BJ (cell line): Measurements from ENCODE around the gene POU5F1. TPM values are rescaled to one million over a fixed set of nuclear protein-coding genes. Genes with fewer than 3 reads are reported as not detected.

Experiments
- CTCF ChIA-PET: fragments of 350-600 bp; formaldehyde crosslinking; extraction: SDS; loops from one replicate; lab custom pipeline; 2021; ENCODE audit warnings: antibody characterized with exemption, inconsistent platforms; lab: Yijun Ruan, JAX
- POLR2A ChIA-PET: fragments of 300-600 bp; sonication (Branson Sonifier 250); formaldehyde crosslinking; extraction: SDS; loops from one replicate; lab custom pipeline; 2021; ENCODE audit warnings: antibody characterized with exemption; lab: Charles Lee
- DNase-seq: peaks from one replicate; pipeline ENCODE4 v3.0.0-alpha.2; 2011; ENCODE audit warnings: low read depth
- H3K27me3 ChIP-seq: 2 replicates; pipeline ENCODE4 v1.6.0; 2011; ENCODE audit warnings: low read length; ENCODE audit not compliant: control insufficient read depth, insufficient read depth
- H3K36me3 ChIP-seq: 2 replicates; pipeline ENCODE4 v1.5.1; 2011; ENCODE audit warnings: low read length; ENCODE audit not compliant: control insufficient read depth, insufficient read depth
- H3K4me3 ChIP-seq: 2 replicates; pipeline ENCODE4 v1.5.1; 2011; ENCODE audit warnings: low read depth, mild to moderate bottlenecking, control low read depth, low read length
- polyA plus RNA-seq: library from polyadenylated mRNA; depleted of rRNA; stranded (reverse); fragments of >200 nt; gene quantifications from 2 replicates; pipeline ENCODE4 v1.2.3, GENCODE V29; 2011
- TF ChIP-seq, protein P1 (sequence below): IDR thresholded peaks from 2 replicates; pipeline ENCODE4 v1.5.1; 2011; ENCODE audit warnings: low read depth, mild to moderate bottlenecking, control low read depth, inconsistent platforms, low read length, moderate library complexity; ENCODE audit not compliant: insufficient read depth

The POU5F1 gene
- polyA plus RNA-seq, 1 experiment = 0.22 TPM

DNA sequence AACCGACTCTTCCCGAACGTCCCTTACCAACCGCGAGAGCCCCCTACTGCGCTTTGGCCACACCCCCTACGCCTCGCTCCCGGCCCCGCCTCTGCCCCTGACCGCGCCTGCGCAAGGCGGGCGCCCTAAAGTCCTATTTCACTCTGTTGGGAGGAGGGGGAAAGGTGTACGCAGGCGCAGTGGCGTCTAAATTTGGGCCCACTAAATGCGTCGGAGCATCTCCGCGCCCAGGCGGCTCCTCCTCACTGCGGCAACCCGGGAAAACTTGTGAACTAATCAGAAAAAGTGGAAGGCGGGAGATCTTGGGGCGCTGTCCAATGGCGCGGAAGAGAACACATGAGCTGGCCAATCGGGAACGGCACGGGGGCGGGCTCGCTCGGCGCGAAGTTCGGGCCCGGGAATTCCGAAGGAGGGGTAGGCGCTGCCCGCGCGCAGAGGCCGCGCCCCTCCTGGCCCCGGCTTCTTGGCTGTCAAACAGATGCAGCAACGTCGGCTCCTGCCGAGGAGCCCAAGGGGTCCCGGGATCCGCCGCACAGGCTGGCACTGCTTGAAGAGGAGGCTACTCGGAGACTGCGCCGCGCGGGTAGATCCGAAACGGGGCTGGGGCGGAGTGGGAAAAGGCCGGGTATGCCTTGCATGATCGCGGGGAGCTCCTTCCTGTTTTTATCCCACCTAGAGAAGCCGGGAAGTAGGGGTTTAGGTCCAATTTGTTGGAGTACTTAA lies 12.2 kb downstream of the POU5F1 start, which contains the start of gene TCF19:
TCF19 (plus strand) TSS at position 450 of the 723 bp plus-strand sequence. CDS start 881 bp downstream, outside the sequence.
- TF ChIP-seq, protein P1, sequence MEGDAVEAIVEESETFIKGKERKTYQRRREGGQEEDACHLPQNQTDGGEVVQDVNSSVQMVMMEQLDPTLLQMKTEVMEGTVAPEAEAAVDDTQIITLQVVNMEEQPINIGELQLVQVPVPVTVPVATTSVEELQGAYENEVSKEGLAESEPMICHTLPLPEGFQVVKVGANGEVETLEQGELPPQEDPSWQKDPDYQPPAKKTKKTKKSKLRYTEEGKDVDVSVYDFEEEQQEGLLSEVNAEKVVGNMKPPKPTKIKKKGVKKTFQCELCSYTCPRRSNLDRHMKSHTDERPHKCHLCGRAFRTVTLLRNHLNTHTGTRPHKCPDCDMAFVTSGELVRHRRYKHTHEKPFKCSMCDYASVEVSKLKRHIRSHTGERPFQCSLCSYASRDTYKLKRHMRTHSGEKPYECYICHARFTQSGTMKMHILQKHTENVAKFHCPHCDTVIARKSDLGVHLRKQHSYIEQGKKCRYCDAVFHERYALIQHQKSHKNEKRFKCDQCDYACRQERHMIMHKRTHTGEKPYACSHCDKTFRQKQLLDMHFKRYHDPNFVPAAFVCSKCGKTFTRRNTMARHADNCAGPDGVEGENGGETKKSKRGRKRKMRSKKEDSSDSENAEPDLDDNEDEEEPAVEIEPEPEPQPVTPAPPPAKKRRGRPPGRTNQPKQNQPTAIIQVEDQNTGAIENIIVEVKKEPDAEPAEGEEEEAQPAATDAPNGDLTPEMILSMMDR = no peak
- ChIA-PET CTCF (interaction anchor here (1.0 to 1.5 kb wide), 4 partner anchors 11 to 44 kb away, joined by 3 to 5 read pairs (median 4); partner anchors contain the start of gene PSORS1C1), POLR2A (no interaction called here)
- Histone ChIP-seq H3K36me3 (peaks cover 2% of the 10 kb centered on the region; the same call in 1 of the 2 replicates), H3K27me3 (no peaks in the 10 kb centered on the region), H3K4me3 (peak within 1 kb of the TSS; percentile 81)
- DNase-seq = peak; percentile 96

DNA sequence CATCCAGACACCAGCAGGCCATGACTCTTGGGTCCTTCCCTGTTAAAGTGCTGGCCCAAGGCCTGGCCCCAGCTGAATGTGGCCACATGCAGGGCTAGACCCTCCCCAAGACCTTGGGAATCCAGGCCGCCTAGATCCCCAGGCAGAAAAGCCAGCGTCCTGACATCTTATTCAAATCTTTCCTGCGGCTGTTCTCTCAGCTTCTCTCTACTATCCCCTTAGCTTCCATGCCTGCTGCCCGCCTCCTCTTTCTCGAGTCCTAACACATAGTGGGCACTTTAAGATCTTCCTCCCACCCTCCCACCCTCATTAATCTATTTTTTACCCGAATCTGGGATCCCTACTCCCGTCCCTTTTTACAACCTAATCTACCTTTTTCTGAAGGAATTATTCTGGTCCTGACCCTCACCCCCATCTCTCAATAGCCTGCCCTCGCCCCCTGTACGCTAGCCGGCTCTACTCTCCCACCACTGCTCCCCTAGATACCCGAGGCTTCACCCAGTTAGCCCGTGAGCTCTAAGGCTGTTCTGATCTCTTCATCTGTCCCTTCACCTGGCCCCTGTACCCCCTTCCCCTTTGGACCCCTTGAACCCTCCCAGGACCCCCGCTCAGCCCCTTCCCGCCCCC lies 12.9 kb downstream of the POU5F1 start, which contains the start of gene CCHCR1:
CCHCR1 (minus strand) TSS at position 290 of the 627 bp plus-strand sequence; CDS start at position 88, 202 bp downstream.
- Histone ChIP-seq H3K27me3 (no peaks in the 10 kb centered on the region), H3K4me3 (peak within 1 kb of the TSS; percentile 81), H3K36me3 (peaks cover 2% of the 10 kb centered on the region; the same call in 1 of the 2 replicates)
- ChIA-PET POLR2A (no interaction called here), CTCF (interaction anchor here (0.6 to 1.2 kb wide), 3 partner anchors 11 to 30 kb away, joined by 3 to 4 read pairs (median 3); no protein-coding TSS in a partner anchor)
- TF ChIP-seq, protein P1 = no peak
- DNase-seq = no peak

DNA sequence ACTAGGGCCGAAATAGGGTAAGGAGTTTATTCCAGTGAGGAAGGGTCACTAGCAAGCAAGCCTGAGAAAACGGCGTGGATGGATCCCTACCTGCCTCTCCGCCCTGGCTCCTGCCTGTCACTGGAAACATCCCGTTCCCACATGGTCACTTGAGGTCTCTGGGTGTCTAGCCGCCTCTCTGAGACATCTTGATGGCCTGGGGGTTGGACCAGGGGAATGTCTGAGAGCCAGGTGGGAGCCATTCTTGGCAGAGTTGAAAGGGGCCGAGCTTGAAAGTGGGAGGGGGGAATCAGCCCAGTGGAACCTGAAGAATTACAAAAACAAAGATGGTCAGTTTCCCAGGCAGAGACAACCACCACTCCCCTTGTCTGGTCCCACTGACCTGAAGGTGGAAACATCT lies 13.8 kb downstream of the POU5F1 start:
- ChIA-PET CTCF (interaction anchor here (0.6 to 1.6 kb wide), 3 partner anchors 11 to 16 kb away, joined by 3 to 6 read pairs (median 4); no protein-coding TSS in a partner anchor), POLR2A (interaction anchor here (0.6 kb wide), 1 partner anchor 663 kb away, joined by 4 read pairs; no protein-coding TSS in a partner anchor)
- TF ChIP-seq, protein P1 = no peak
- no peaks in the 10 kb centered on the region for H3K27me3 ChIP-seq
- no peak for DNase-seq
- no peak overlapping the region for H3K4me3 ChIP-seq
- no peaks in the 10 kb centered on the region for H3K36me3 ChIP-seq

DNA sequence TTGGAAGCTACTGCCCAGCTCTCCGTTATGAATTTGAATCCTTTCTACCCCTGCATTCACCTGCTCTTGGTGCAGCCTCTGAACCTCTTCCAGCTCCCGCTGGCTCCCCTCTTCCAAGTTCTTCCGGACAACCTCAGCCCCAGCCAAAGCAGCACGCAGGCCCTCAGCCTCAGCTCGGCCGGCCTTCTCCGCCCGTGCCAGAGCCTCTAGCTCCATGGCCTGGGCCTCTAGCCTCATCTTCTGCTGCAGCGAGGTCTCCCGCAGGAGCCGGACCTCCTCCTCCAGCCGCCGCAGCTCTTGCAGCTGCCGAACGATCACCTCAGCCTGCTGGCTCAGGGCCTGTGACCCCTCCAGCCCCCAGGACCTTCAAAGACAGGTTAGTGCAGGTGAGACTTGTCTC lies 16.0 kb downstream of the POU5F1 start:
- TF ChIP-seq, protein P1 = no peak
- CTCF ChIA-PET = interaction anchor here (0.8 to 1.5 kb wide), 3 partner anchors 10 to 213 kb away, joined by 3 to 6 read pairs (median 3); no protein-coding TSS in a partner anchor
- Histone ChIP-seq H3K36me3 (peaks cover 10% of the 10 kb centered on the region), H3K4me3 (no peak overlapping the region), H3K27me3 (no peaks in the 10 kb centered on the region)
- DNase-seq = no peak
- POLR2A ChIA-PET = no interaction called here

DNA sequence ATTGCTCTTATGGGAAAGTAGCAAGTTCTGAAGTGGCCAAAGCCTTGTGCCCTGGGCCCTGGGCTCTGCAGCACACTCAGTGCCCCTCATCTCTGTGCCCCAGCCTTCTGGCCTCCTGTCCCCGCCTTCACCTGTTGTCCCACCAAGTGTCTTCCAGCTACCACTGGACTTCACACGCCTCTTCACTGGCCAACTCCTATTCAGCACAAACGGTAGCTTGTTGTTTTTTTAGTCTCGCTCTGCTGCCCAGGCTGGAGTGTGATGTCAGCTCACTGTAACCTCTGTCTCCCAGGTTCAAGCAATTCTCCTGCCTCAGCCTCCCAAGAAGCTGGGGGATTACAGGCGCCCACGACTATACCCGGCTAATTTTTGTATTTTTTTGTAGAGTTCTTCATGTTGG lies 17.7 kb downstream of the POU5F1 start:
- ChIA-PET CTCF (interaction anchor here (0.6 kb wide), 2 partner anchors 45 to 621 kb away, joined by 3 read pairs; no protein-coding TSS in a partner anchor), POLR2A (no interaction called here)
- H3K27me3 ChIP-seq = no peaks in the 10 kb centered on the region
- H3K36me3 ChIP-seq = peaks cover 10% of the 10 kb centered on the region
- no peak for DNase-seq
- TF ChIP-seq, protein P1 = no peak
- no peak overlapping the region for H3K4me3 ChIP-seq
